Measurements from ENCODE around the gene OR6C3. TPM values are rescaled to one million over a fixed set of nuclear protein-coding genes. Genes with fewer than 3 reads are reported as not detected.

The OR6C3 gene
- total RNA-seq, 1 donor from 2014 or later, result not detected

DNA sequence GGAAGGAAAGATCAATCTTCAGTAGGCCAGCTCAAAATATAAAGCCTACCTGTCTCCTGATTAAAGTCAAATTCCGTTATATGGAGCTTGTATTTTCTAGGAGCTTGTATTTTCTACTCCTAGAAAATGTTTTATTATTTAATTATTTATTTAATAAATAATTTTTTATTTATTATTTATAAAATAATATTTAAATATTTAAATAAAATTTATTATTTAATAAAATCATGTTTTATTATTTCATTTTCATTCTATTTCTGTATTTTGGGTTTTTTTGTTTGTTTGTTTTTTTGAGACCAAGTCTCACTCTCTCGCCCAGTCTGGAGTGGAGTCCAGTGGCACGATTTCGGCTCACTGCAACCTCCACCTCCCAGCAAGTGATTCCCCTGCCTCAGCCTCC is 42.0 kb downstream of the OR6C3 start:
- Histone ChIP-seq H3K9me3 (ENCODE audit: low read depth) (no peaks in the 10 kb centered on the region), H3K27me3 (no peaks in the 10 kb centered on the region), H3K4me1 (no peaks in the 10 kb centered on the region), H3K79me2 (ENCODE audit: low read depth) (no peaks in the 10 kb centered on the region), H3K4me2 (no peak overlapping the region), H3F3A (ENCODE audit: low read depth) (no peaks in the 10 kb centered on the region), H3K27ac (no peak overlapping the region), H3K9ac (no peak overlapping the region), H3K36me3 (no peaks in the 10 kb centered on the region), H4K20me1 (ENCODE audit: low read depth) (no peaks in the 10 kb centered on the region), H3K4me3 (no peak overlapping the region), H2AFZ (replicated peaks) (no peak overlapping the region)
- H3K9me3 Mint-ChIP-seq, result no peaks in the 10 kb centered on the region
- no peaks in the 10 kb centered on the region for H3K4me1 Mint-ChIP-seq
- no peaks in the 10 kb centered on the region for H3K36me3 Mint-ChIP-seq
- H3K27me3 Mint-ChIP-seq (ENCODE audit: insufficient read depth, low read depth), result no peaks in the 10 kb centered on the region
- H3K4me3 Mint-ChIP-seq, result no peak overlapping the region
- no peak overlapping the region for H3K27ac Mint-ChIP-seq
- TF ChIP-seq EZH2 (IDR thresholded peaks at IDR 0.05) (no peak), EZH2phosphoT487 (IDR thresholded peaks at IDR 0.05) (no peak), CTCF (IDR thresholded peaks at IDR 0.05) (no peak)
- no peak for DNase-seq (ENCODE audit: low spot score)

Other genes with a start within 250 kb of the OR6C3 start
- gene OR9K2, start 204.3 kb upstream of the OR6C3 start, total RNA-seq (ENCODE audit: low replicate concordance), result not detected in 2 replicates
- gene OR10A7, start 109.7 kb upstream of the OR6C3 start, total RNA-seq (ENCODE audit: low replicate concordance), result not detected in 2 replicates
- gene OR6C74, start 86.1 kb upstream of the OR6C3 start, total RNA-seq (ENCODE audit: low replicate concordance), result not detected in 2 replicates
- gene OR6C6, start 34.2 kb upstream of the OR6C3 start, total RNA-seq (ENCODE audit: low replicate concordance), result not detected in 2 replicates
- gene OR6C1, start 16.4 kb upstream of the OR6C3 start, total RNA-seq (ENCODE audit: low replicate concordance), result not detected in 2 replicates
- not detected in 2 replicates for gene OR6C75, start 32.2 kb downstream of the OR6C3 start, total RNA-seq (ENCODE audit: low replicate concordance)
- gene OR6C65, start 69.8 kb downstream of the OR6C3 start, total RNA-seq (ENCODE audit: low replicate concordance), result not detected in 2 replicates
- not detected in 2 replicates for gene OR6C76, start 95.5 kb downstream of the OR6C3 start, total RNA-seq (ENCODE audit: low replicate concordance)
- gene OR6C2, start 113.3 kb downstream of the OR6C3 start, total RNA-seq (ENCODE audit: low replicate concordance), result not detected in 2 replicates
- not detected in 2 replicates for gene OR6C70, start 139.4 kb downstream of the OR6C3 start, total RNA-seq (ENCODE audit: low replicate concordance)
- not detected in 2 replicates for gene OR6C68, start 161.6 kb downstream of the OR6C3 start, total RNA-seq (ENCODE audit: low replicate concordance)
- not detected in 2 replicates for gene OR6C4, start 218.9 kb downstream of the OR6C3 start, total RNA-seq (ENCODE audit: low replicate concordance)
- gene OR2AP1, start 241.7 kb downstream of the OR6C3 start, total RNA-seq (ENCODE audit: low replicate concordance), result not detected in 2 replicates